Activated CD4-positive, alpha-beta T cell treated with anti-CD3 and anti-CD28 coated beads, Interleukin-2, Interleukin-4, amounts not matched to agents 100 ng/mL and 50 ng/mL, durations not matched to agents 16 hours and 8 hours (primary cell): ENCODE data around the gene RAD51B.

Experiments used
- DNase-seq: peaks from one replicate; pipeline ENCODE4 v3.0.0-alpha.2; 2020; ENCODE audit warnings: low spot score

The RAD51B gene

GRCh38 chr14:68772761-68773381 is 953.3 kb downstream of the RAD51B start:
- DNase-seq: no peak

- DNase-seq: no peak
These were observed 955.4 kb downstream of the RAD51B start for GRCh38 chr14:68774771-68775613.

GRCh38 chr14:68775614-68776126 is 956.1 kb downstream of the RAD51B start:
- DNase-seq: no peak

- no peak for DNase-seq
These were observed 958.1 kb downstream of the RAD51B start for GRCh38 chr14:68777644-68778043.
